NCI-H446 (cell line): ENCODE results near the gene CCAR1.
"Not testable (repeated sequence)": the region's sequence is repeated elsewhere in the genome, so short reads cannot be mapped to it uniquely, and the experiment has no call there.

ENCODE experiments used
- DNase-seq, 2 experiments: peaks; one replicate each; lab custom pipeline; 2025; lab: John Stamatoyannopoulos, UW

The CCAR1 gene

GRCh38 chr10:68720793-68721672 lies at the start of gene CCAR1:
CCAR1 (plus strand) TSS chr10:68721239; CDS start chr10:68722505, 1,266 bp downstream.
- DNase-seq = peak; percentile 96 to 98

GRCh38 chr10:68684413-68684812 lies 36.6 kb upstream of the CCAR1 start:
- no peak for DNase-seq

GRCh38 chr10:68696018-68696417 lies 25.0 kb upstream of the CCAR1 start:
- no peak for DNase-seq

GRCh38 chr10:68697106-68697505 lies 23.9 kb upstream of the CCAR1 start:
- DNase-seq = no peak

- DNase-seq = no peak
These were observed 20.8 kb upstream of the CCAR1 start for GRCh38 chr10:68700197-68700596.

- DNase-seq = no peak
These were observed 15.5 kb upstream of the CCAR1 start for GRCh38 chr10:68705548-68705947.

- DNase-seq = not testable (repeated sequence)
These were observed 12.1 kb upstream of the CCAR1 start for GRCh38 chr10:68708987-68709386.

- DNase-seq = not testable (repeated sequence)
These were observed 8.0 kb upstream of the CCAR1 start for GRCh38 chr10:68713065-68713464.

- no peak for DNase-seq
These were observed 3.6 kb upstream of the CCAR1 start for GRCh38 chr10:68717435-68717834.

- DNase-seq = no peak
These were observed 765 bp downstream of the CCAR1 start for GRCh38 chr10:68721673-68722335.

- DNase-seq = no peak
These were observed 4.0 kb downstream of the CCAR1 start for GRCh38 chr10:68725016-68725415.

GRCh38 chr10:68727146-68727545 lies 6.1 kb downstream of the CCAR1 start:
- no peak for DNase-seq

GRCh38 chr10:68732651-68733050 lies 11.6 kb downstream of the CCAR1 start:
- DNase-seq = no peak

- DNase-seq = no peak
These were observed 13.3 kb downstream of the CCAR1 start for GRCh38 chr10:68734349-68734748.

GRCh38 chr10:68735119-68735518 lies 14.1 kb downstream of the CCAR1 start:
- no peak for DNase-seq

- DNase-seq = not testable (repeated sequence)
These were observed 14.7 kb downstream of the CCAR1 start for GRCh38 chr10:68735739-68736138.

GRCh38 chr10:68740676-68741075 lies 19.6 kb downstream of the CCAR1 start:
- not testable (repeated sequence) for DNase-seq

GRCh38 chr10:68742397-68742796 lies 21.4 kb downstream of the CCAR1 start:
- DNase-seq = no peak

- DNase-seq = no peak
These were observed 31.8 kb downstream of the CCAR1 start for GRCh38 chr10:68752711-68753350.

GRCh38 chr10:68756246-68756645 lies 35.2 kb downstream of the CCAR1 start:
- DNase-seq = no peak

- no peak for DNase-seq
These were observed 35.7 kb downstream of the CCAR1 start for GRCh38 chr10:68756766-68757165.

- DNase-seq = no peak
These were observed 38.3 kb downstream of the CCAR1 start for GRCh38 chr10:68759223-68759863.
